GM18502 (cell line): ENCODE measurements around the gene ALDH8A1.

Experiments used
- ATAC-seq: cut with Tn5 transposase; IDR thresholded peaks from one replicate; pipeline ENCODE4 v1.9.1; 2021; ENCODE audit warnings: mild to moderate bottlenecking; ENCODE audit not compliant: unreplicated experiment, poor library complexity

Gene ALDH8A1, protein sequence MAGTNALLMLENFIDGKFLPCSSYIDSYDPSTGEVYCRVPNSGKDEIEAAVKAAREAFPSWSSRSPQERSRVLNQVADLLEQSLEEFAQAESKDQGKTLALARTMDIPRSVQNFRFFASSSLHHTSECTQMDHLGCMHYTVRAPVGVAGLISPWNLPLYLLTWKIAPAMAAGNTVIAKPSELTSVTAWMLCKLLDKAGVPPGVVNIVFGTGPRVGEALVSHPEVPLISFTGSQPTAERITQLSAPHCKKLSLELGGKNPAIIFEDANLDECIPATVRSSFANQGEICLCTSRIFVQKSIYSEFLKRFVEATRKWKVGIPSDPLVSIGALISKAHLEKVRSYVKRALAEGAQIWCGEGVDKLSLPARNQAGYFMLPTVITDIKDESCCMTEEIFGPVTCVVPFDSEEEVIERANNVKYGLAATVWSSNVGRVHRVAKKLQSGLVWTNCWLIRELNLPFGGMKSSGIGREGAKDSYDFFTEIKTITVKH

DNA sequence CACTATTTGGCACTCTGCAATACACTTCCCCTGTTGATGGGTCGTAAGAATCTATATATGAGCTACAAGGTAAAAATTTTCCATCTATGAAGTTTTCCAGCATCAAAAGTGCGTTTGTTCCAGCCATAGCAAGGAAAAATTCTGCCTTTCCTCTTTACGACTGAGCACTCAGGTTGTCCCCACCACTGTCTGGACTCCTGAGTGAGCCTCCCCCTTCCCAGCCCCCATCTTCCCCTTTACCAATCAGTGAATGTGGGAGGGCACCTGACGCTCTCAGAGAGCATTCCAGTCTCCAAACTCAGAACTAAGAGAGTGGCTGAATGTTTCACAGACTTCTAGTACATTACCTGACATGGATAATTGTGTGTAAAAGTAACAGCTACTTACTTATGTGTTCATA is at the start of gene ALDH8A1:
ALDH8A1 (minus strand) TSS at position 175 of the 400 bp plus-strand sequence; CDS start at position 127, 48 bp downstream.
- no peak for ATAC-seq

DNA sequence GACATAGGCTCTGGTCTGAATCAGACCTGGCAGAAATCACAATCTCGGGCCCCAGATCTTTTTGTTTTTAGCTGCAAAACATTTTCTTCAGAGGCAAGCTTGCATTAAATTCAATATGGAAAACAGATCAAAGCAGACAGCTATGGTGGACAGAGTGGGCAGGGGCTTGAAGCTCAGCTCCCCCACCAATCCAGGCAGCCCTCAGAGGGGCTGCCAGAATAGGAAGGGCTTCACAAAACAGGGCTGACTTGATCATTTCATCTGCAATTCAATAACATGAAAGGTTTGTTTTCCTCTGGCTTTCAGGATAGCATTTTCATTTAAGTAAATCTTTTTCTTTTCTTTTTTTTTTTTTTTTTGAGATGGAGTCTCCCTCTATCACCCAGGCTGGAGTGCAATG is 49.2 kb upstream of the ALDH8A1 start:
- ATAC-seq = no peak

DNA sequence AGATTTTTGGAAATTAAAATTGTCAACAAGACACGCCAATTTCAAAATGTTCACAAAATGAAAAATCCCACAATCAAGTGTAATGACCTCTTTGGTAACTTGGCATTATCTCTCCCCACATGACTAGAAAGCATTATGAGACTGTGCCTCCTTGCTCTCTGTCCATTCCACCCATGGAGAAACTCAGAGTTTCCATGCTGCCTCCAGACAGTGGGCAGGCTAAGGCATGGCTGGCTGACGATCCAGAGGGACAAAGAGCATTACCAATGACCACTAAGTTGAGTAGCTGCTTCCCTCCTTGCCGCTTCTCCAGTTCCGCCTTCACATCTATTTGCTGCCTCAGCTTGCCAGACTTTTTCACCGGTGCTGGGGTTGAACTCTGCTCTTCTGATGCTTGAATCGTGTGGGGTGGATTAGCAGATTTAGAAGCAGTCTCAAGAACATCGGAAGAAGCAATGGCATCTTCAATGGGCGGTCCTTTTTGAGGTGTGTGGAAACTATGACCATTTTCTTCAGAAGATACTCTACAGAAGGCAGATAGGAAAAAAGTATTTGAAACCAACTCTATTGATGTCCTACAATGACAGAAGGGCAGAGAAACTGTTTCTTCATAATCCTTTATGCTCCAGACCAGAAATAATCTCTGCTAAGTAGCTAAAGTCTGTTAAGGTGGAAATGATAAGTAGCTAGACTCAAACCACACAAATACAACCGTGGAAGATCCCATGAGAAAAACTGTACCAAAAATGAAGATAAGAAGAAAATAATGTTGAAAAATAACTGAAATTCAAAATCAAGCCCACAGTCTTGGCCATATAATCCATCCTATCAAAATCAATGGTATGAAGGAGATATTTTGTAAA is 47.5 kb upstream of the ALDH8A1 start:
- ATAC-seq = no peak

DNA sequence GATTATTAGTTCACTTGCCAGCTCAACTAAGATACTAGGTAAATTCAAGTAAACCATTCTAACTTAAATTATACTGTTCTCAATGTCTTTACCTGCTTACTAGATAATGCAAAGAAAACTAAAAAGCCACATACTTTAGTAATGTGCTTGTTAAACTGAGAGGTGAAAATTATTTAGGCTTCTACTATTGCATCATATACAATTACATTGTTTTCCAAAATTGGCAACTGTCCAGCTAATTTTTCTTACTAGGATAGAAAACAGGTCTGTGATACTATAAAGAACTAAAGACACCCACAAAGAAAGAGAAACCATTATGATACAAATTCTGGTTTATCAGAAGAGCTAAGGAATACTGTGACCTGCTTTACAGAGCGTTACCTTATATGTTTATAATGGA is 45.6 kb upstream of the ALDH8A1 start:
- no peak for ATAC-seq

DNA sequence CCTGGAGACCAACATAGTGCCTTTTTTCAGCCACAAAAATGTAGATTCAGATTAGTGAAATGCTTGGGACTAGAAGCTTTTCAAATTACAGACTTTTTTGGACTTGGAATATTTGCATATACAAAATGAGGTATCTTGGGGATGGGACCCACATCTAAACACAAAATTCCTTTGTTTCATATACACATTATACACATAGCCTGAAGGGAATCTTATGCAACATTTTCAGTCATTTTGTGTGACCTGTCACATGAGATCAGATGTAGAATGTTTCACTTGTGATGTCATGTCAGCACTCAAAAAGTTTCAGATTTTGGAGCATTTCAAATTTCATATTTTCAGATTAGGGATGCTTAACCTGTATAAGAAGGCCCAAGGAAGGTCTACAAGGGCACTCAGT is 44.5 kb upstream of the ALDH8A1 start:
- ATAC-seq = no peak

DNA sequence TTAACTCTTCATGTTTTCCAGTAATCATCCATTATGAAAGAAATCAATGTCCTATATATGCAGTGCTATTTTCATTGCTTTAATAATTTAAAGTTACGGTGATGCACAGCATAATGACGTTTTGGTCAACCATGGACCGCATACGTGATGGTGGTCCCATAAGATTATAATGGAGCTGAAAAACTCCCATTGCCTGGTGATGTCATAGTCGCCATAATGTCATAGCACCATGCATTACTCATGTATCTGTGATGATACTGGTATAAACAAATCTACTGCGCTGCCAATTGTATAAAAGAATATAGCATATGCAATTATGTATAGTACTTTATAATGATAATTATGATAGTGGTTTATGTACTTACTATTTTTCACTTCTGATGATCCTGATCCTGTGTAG is 42.3 kb upstream of the ALDH8A1 start:
- ATAC-seq = no peak

DNA sequence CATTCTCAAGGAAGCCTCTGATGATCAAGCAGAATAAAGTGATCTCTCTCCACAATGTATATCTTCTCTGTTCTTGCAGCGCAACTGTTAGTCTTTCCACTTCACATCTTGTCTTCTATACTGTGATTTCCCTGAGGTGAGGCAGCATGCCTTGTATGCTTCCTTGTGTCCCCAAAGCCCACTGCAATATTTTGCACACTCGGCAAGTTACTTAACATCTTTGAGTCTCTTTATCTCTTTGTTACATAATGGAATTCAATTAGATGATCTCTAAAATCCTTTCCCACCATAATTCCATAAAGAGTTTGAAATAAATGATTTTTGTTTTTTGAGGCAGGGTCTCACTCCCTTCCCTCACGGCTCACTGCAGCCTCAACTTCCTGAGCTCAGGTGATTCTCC is 40.4 kb upstream of the ALDH8A1 start:
- ATAC-seq = no peak

DNA sequence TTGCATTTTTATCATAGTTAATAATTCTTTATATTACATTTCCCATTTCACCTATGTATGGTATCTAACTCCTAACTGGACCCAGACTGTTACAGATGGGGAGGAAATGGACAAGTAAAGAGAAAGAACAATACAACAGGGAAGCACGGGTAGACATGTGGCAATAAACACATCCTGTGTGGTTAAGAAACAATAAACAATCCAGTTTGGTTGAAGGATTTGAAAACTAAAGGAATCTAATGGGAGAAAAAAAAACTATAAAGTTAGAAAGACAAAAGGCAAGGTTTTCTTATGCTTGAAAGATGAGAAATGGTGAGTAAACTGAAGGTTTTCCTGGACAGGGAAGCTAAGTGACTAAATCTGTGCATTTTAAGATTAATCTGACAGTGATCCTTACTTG is 34.9 kb upstream of the ALDH8A1 start:
- no peak for ATAC-seq

DNA sequence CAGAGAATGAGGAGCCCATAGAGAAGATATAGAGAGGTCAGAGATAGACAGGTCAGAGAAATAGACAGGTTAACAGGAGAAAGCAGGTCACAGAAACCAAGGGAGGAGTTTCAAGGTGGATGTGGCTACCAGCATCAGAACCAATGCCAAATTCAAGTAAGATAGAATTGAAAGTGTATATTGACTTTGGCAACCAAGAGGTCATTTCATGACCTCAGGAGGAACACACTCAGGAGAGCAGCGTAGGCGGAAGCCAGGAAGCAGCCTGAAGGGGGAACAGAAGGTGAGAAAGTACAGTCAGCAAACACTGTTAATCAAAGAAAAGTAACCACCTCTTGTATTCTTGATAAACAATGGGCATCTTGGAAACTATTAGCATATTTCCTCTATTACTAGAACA is 33.9 kb upstream of the ALDH8A1 start:
- ATAC-seq = no peak

DNA sequence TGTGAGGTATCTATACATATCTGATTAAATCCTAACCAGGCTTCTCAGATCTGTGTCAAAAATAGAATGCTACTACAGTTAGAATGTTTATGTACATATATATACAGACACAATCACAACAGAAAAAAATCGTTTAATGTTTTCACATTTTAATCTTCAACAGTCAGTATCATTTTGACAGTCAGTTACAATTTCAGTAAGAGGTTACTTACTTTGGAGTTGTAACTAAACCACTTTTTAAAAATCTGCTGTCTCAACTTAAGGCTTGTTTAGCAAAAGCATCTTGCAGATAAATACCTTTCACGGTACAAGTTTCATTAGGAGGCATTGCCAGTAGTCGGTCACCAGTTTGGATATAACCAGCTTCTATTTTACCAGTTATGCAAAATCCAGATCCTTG is 32.3 kb upstream of the ALDH8A1 start:
- no peak for ATAC-seq

DNA sequence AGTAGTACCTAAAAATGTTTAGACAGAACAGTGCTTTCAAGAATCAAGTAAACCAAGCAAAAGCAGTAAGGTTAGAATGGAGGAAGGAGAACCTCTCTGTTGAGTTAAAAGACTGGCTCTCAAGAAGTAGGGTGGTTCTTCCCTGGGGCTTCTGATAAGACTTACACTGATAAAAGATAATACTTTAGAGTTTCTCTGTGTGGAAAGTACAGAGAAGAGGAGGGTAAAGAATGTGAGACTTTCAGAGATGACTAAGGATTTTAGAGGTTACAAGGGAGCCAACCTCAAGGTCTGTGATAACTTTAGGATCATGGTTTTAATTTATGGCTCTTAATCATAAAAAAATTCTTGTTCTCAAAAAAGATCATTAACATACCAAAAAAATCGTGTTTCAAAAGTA is 30.9 kb upstream of the ALDH8A1 start:
- ATAC-seq = no peak

DNA sequence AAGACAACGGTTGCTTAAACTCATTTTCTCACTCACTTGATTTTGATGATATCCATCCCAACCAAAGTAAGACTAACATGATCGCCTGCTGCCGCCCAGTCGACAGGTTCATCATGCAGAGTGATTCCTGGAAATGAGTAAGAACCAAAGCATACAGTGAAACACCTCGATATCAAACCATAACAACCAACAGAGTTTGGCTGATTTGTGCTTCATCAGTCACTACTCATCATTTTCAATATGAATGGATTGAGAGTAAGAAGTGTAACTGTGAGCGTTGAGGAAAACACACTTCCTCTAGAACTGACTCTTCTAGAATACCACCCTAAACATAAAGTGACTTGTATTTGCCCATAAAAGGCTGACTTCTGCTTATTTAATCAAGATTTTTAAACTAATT is 29.2 kb upstream of the ALDH8A1 start:
- ATAC-seq = peak; percentile 89

DNA sequence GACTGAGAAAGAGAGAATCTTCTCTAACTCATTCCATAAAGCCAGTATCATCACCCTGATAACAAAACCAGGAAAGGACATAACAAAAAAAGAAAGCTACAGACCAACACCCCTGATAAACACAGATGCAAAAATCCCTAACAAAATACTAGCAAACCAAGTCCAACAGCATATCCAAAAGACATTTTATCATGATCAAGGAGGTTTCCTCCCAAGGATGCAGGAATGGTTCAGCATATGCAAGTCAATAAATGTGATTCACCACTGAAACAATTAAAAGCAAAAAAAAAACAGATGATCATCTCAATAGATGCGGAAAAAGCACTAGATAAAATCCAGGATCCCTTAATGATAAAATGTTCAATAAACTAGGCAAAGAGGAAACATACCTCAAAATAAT is 24.5 kb upstream of the ALDH8A1 start:
- ATAC-seq = no peak

DNA sequence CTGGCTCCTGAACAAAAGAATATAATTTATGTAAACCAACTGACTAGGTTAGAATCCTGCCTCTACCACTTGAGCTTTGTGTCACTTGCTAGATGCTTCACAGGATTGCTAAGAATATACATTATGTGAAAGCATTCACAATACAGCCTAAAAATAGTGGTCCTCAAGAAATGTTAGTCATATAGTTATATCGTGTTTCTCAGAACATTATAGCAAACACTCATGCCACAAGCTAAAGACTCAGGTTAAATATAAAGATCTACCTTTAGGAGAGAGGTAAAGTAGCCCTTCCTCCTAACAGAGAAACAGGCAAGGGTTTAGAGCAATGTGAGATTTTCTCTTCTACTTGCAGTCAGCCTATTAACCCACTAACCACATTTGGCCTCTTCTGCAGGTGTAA is 17.8 kb upstream of the ALDH8A1 start:
- no peak for ATAC-seq

DNA sequence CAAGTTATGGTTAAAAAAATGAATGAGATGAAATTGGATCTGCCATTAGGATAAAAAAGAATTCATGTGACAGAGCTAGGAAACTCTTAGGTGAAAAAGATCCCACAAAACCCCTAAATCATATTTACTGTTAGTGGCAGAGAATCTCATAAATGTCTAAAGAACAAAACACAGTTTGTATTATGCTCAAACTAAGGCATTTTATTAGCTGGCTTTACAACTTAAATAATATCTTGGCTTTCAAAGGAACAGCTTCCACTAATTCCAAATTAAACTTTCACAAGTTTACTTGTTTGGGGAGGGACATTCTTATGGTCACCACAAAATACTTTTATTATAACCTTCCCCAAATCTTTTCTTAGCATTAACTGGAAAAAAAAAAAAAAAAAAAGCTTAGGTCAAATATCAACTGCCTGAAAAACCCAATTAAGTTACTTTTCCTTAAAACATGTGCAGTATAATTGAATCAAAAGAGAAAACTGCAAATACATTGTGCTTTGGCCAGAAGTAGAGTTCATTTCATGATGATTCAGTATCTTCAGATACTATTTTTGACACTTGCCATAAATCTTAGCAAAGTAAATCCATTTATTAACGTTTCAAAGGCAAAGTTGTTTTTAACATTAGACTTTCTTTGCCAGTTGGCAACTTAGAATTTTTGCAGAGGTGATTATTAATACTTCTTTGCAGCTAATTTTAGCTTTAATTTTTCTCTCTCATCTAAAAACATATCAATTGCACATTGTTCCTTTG is 14.7 kb upstream of the ALDH8A1 start:
- ATAC-seq = no peak

DNA sequence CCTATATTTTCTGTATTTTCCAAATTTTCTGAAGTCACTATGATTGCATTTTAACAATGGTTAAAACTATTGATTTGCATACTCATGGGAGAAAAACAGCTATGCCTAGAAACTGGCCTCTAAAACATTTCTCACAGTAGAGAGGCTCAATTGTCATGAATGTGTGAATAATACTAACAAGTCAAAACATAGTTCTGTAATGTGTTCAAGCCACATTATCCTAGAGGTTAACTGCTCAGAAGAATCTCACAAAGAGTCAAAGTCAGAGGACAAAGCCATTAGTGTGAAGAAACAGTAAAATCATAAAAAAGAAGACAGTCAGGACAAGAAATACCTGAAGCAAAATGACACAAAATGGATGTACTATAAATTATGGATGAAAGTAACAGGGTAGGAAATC is 12.5 kb upstream of the ALDH8A1 start:
- no peak for ATAC-seq

DNA sequence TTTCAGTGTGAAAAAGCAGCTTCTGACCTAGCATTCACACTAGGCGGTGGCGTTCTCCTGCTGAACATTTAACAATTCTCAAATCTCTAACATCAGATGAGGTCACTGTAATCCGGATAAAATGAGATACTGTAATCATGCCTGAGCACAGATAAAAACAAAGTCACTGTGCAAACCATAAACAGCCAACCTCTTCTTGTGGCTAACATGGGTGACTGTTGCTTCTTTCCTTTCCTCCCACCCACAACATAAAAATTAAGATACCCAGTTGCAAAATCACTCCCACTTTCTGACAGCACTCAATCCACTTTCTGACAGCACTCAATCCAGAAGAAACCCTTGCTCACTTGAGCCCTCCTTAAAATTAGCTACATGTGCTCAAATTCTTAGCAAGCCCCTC is 11.5 kb upstream of the ALDH8A1 start:
- no peak for ATAC-seq

DNA sequence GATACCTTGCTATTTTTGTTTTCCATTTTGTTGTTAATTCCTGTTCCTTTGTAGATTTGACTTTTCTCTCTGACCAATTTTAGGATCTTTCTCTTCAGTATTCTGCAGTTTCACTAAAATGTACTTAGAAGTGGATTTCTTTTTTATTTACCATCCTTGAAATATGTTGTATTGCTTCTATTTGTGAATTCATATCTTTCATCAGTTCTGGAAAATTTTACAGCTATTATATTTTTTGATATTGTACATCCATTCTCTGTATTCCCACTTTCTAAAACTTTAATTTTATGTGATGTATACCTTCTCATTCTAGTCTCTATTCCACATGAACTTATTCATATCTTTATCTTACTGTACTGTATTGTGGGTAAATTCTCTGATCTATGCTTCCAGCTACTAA is 9.7 kb upstream of the ALDH8A1 start:
- no peak for ATAC-seq

DNA sequence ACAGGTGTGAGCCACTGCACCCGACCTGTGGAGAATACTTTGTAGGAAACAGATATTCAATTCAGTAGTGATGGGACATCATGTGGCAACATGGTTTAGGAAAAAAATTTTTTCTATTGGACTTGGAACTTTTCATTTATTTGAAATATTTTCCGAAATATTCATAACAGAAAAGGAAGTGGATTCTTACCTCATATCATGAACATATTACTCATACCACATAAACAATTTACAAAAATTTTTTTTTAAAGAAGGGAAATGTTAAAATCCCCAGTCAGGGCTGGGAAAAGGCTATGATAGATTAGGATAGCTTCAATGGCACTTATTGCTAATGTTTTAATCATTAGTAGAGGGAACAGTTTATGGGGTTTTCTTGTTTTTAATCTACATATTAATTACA is 6.8 kb upstream of the ALDH8A1 start:
- no peak for ATAC-seq

DNA sequence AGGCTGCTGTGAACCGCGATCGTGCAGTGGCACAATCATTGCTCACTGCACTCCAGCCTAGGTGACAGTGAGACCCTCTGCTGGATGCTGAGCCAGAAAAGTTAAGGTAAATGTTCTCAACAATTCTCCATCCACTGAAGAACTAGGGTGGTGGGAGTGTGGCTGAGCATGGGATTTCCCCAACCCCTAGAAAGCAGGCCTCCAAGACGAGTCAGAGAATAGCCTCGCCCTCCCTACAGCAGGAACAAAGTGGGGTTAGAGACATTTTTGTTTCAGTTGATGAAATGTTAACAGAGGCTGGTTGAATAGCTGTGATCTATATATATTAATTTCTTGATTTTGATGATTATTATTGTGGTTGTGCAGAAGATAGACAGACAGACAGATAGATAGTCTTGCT is 6.1 kb upstream of the ALDH8A1 start:
- no peak for ATAC-seq
